Measurements from ENCODE around the gene KYAT1. TPM values are rescaled to one million over a fixed set of nuclear protein-coding genes. Genes with fewer than 3 reads are reported as not detected.

Gene KYAT1
- total RNA-seq, 1 donor from 2014 or later: 18.9 TPM

DNA sequence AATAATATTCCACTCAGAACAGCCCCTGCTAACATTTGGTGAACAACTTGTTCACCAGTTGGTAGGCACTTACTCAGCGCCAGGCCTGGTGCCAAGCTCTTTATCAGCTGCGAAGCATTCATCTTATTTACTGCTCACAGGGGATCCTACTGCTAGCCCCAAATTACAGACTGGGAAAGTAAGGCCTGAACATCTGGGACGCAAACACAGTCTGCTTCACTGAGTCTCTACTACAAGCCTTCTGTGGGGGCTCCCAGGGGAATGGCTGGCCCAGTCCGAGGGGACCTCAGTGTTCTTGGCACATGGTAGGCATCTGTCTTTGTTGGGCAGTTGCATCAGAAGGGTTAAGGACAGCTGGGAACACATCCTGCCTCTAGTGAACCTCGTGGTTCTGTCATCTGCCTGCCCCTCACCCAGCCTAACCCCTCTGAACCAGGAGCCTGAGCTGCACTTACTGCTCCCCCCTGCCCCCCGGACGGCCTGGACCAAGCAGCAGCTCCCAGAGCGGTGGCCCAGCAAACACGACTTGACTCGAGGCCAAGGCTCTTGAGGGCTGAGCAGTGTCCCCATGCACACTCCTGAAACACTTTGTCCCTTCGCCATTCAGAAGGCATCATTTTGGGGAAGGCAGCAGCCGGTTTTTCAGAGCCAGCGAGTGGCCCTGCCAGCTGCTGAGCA, 38.8 kb upstream of the KYAT1 start, which contains the start of gene PHYHD1:
Gene PHYHD1, plus strand, starts transcription at position 602 of the 678 bp plus-strand sequence. CDS start 1,342 bp downstream, outside the sequence.
- TF ChIP-seq, protein P1, sequence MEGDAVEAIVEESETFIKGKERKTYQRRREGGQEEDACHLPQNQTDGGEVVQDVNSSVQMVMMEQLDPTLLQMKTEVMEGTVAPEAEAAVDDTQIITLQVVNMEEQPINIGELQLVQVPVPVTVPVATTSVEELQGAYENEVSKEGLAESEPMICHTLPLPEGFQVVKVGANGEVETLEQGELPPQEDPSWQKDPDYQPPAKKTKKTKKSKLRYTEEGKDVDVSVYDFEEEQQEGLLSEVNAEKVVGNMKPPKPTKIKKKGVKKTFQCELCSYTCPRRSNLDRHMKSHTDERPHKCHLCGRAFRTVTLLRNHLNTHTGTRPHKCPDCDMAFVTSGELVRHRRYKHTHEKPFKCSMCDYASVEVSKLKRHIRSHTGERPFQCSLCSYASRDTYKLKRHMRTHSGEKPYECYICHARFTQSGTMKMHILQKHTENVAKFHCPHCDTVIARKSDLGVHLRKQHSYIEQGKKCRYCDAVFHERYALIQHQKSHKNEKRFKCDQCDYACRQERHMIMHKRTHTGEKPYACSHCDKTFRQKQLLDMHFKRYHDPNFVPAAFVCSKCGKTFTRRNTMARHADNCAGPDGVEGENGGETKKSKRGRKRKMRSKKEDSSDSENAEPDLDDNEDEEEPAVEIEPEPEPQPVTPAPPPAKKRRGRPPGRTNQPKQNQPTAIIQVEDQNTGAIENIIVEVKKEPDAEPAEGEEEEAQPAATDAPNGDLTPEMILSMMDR (conservative IDR thresholded peaks at IDR 0.05; ENCODE audit: low read depth, low read length): no peak
- DNase-seq (ENCODE audit: low read depth): no peak
- H3K4me3 ChIP-seq (ENCODE audit: low read depth, low read length): peak within 1 kb of the TSS; percentile 66

DNA sequence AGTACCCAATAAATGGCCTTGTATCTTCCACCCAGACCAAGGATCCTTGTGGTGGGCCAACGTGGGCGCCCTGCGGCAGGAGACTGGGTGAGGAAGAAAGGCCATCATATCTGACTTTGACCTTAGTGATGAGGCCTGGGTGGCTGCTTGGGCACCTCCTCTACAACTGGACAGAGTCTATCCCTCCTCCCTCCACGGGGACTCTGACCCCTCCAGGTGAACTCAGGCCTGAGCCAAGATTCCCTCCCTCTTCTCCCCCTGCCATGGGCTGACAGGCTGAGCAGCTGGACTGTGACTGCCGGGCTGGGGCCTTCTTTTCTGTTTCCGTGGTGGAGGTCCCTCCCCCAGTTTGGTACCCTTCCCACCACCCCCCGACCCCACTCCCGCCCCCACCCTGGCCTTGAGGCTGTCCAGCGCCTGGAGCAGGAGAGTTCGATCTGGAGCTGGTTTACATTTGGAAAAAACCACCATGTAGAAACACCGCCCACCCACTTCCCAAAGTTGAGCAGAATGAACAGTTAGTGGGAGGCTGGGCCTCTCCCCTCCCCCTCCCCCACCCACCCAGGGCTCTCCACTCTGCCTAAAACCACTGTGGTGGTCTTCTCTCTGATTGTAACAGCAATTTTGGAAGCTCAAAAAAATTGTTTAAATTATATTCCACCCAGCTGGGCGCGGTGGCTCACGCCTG, 37.8 kb upstream of the KYAT1 start:
- TF ChIP-seq, protein P1 (conservative IDR thresholded peaks at IDR 0.05; ENCODE audit: low read depth, low read length): no peak
- DNase-seq (ENCODE audit: low read depth): no peak
- no peak overlapping the region for H3K4me3 ChIP-seq (ENCODE audit: low read depth, low read length)

DNA sequence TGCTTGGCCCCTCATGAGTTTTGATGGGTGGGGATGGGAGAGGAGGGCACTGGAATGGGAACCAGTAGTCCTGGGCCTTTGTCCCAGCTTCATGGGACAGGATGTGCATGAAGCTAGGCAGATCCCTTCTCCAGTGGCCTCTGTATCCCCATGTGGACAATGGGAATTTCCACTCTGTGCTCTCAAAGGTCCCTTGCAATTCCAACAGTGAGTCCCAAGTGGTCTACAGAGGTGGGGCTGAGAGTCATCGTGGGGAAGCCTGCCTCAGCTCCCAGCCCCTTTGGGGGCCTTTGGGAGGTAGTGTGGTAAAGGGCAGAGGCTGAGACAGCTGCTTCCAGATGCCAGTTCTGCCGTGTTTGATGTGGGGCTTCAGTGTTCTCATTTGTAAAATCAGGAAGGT, 37.2 kb upstream of the KYAT1 start:
- DNase-seq (ENCODE audit: low read depth): no peak
- no peak overlapping the region for H3K4me3 ChIP-seq (ENCODE audit: low read depth, low read length)
- TF ChIP-seq, protein P1 (conservative IDR thresholded peaks at IDR 0.05; ENCODE audit: low read depth, low read length): no peak

DNA sequence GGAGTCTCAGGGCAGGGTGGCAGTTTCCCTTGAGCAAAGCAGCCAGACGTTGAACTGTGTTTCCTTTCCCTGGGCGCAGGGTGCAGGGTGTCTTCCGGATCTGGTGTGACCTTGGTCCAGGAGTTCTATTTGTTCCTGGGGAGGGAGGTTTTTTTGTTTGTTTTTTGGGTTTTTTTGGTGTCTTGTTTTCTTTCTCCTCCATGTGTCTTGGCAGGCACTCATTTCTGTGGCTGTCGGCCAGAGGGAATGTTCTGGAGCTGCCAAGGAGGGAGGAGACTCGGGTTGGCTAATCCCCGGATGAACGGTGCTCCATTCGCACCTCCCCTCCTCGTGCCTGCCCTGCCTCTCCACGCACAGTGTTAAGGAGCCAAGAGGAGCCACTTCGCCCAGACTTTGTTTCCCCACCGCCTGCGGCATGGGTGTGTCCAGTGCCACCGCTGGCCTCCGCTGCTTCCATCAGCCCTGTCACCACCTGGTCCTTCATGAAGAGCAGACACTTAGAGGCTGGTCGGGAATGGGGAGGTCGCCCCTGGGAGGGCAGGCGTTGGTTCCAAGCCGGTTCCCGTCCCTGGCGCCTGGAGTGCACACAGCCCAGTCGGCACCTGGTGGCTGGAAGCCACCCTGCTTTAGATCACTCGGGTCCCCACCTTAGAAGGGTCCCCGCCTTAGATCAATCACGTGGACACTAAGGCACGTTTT, 35.5 kb upstream of the KYAT1 start:
- H3K4me3 ChIP-seq (ENCODE audit: low read depth, low read length): no peak overlapping the region
- TF ChIP-seq, protein P1 (conservative IDR thresholded peaks at IDR 0.05; ENCODE audit: low read depth, low read length): no peak
- DNase-seq (ENCODE audit: low read depth): no peak

DNA sequence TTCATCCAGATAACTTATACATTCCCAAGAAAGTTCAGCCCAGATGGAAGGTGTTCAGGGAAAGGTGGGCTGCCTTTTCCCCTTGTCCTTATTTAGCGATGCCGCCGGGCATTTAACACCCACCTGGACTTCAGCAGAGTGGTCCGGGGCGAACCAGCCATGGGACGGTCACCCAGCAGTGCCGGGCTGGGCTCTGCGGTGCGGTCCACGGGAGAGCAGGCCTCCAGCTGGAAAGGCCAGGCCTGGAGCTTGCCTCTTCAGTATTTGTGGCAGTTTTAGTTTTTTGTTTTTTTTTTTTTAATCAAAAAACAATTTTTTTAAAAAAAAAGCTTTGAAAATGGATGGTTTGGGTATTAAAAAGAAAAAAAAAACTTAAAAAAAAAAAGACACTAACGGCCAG, 35.0 kb upstream of the KYAT1 start:
- H3K4me3 ChIP-seq (ENCODE audit: low read depth, low read length): no peak overlapping the region
- DNase-seq (ENCODE audit: low read depth): no peak
- TF ChIP-seq, protein P1 (conservative IDR thresholded peaks at IDR 0.05; ENCODE audit: low read depth, low read length): no peak

DNA sequence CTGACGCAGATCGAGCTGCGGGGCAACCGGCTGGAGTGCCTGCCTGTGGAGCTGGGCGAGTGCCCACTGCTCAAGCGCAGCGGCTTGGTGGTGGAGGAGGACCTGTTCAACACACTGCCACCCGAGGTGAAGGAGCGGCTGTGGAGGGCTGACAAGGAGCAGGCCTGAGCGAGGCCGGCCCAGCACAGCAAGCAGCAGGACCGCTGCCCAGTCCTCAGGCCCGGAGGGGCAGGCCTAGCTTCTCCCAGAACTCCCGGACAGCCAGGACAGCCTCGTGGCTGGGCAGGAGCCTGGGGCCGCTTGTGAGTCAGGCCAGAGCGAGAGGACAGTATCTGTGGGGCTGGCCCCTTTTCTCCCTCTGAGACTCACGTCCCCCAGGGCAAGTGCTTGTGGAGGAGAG, 34.5 kb upstream of the KYAT1 start:
- no peak for DNase-seq (ENCODE audit: low read depth)
- H3K4me3 ChIP-seq (ENCODE audit: low read depth, low read length): no peak overlapping the region

More for the DNA sequence above, 34.5 kb upstream of the KYAT1 start:
- TF ChIP-seq, protein P1 (conservative IDR thresholded peaks at IDR 0.05; ENCODE audit: low read depth, low read length): no peak
